DMS153 (cell line): ENCODE data around the gene NUB1.

Experiments used
- DNase-seq: peaks from one replicate; lab custom pipeline; 2025; lab: John Stamatoyannopoulos, UW

The NUB1 gene

DNA sequence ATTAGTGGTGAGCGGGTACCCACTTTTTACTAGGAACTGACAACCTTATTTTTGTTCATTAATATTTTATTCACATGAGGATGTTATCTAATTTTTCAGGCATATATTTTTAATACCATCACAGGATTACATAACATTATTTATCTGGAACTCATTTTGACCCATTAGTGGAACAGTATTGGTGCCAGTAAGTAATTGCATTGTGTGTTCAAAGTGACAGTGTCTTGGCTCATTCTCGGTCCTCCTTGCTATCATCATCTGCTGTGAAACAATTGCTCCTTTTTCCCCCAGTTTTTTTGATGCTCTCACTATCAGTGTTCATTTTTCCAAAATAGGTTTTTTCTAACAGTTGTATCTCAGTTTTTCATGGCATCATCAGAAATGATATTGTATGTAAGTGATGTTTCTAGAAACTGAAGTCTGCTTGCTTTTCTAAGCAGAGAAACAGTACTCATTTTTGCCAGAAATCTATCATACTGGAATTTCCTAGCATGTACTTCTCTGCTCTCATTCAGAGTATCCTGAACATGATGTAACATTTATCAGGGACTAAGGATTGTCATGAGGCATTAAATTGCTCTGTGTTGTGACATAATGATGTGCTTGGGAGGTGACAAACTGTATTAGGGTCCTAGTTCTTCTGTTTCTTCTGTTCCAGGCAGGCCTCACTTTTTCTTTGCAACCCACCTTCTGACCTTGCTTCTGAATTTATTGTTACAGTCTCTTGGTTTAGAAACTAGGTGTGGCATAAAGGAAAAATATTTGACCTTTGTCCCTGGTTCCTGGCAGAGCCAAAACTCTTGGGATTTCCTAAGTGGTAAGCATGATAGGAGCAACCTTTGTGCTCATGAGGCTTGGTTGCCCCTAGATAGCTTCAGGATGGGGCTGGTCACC lies 4.2 kb downstream of the NUB1 start:
- DNase-seq = no peak

DNA sequence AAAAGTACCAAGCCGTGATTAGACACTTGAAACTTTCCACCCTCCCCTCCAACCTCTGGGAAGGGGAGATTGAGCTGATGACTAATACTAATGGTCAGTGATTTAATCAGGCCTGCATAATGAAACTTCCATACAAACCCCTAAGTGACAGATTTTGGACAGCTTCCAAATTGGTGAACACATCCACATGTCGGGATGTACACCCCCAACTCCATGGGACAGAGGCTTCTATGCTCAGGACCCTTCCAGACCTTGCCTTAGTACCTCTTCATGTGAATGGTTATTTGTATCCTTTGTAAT lies 4.8 kb downstream of the NUB1 start:
- DNase-seq = no peak

DNA sequence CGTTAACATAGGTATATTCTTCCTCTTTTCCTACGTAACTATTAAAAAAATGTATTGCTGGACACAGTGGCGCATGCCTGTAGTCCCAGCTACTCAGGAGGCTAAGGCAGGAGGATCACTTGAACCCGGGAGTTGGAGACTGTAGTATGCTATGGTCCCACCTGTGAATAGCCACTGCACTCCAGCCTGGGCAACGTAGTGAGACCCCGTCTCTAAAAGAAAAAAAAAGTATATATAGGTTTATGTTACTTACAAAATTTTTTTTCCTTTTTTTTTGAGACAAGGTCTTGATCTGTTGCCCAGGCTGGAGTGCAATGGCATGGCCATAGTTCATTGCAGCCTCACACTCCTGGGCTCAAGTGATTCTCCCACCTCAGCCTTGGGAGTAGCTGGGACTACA lies 5.6 kb downstream of the NUB1 start:
- no peak for DNase-seq

DNA sequence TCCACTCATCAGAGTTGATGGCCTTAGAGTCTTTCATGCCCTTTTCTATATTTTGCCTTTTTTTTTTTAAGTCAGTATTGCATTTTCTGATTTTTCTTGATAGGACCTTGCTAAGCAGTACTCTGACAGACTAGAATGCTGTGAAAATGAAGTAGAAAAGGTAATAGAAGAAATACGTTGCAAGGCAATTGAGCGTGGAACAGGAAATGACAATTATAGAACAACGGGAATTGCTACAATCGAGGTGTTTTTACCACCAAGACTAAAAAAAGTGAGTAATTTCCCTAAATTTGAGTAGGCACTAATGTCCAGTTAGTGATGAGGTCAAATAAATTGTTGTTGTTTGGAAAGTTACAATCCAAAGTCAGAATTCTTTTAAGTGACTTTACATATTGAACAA lies 7.4 kb downstream of the NUB1 start:
- no peak for DNase-seq

DNA sequence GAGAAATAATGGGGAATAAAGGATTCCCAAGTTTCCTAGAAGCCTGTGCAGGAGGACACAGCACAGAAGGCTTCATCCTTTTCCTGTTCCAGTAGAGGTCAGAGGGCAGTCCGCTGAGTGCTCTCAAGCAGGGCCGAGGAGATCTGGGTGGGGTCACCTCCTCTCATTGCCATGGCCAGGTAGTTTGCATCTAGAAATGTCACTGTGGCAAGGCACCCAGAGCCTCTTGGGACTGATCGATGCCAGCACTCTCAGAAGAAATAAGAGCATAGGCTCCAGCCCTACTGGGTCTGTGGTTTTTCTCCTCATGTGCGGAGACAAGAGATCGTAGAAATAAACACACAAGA lies 7.9 kb downstream of the NUB1 start:
- DNase-seq = no peak

DNA sequence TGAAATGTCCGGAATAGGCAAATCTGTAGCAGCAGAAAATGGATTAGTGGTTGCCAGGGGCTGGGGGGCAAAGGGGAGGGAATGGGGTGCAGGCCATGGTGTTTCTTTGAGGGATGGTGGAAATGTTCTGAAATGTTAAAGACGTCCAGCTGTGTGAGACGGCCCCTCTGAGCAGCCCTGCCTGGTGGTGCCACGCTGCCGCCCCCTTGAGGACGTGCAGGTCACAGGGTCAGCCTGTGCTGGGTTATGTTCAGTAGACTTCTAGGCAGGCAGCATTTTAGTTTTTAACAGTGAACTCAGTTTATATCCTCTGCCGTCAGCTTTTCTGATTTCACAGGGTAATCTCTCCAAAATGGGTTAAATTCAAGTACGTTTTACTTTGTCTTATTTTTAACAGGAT lies 9.4 kb downstream of the NUB1 start:
- no peak for DNase-seq

DNA sequence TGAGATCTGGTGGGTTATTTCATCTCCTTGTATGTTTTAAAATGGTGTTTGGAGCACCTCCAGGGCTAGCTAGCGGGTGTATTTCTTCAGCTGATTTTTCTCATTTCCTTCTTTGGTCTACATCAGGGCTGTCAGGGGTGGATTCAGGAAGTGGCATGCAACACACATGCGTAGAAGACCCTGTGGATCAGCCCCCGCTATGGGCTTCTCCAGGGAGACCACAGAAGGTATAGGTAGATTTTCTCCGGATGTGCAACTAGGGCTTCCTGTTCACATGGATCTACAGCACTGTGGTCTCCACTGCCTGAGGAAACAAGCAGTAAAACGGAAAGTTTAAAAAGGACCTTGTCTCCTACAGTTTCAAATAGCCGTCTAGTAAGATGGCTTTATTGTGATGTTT lies 10.4 kb downstream of the NUB1 start:
- DNase-seq = no peak

DNA sequence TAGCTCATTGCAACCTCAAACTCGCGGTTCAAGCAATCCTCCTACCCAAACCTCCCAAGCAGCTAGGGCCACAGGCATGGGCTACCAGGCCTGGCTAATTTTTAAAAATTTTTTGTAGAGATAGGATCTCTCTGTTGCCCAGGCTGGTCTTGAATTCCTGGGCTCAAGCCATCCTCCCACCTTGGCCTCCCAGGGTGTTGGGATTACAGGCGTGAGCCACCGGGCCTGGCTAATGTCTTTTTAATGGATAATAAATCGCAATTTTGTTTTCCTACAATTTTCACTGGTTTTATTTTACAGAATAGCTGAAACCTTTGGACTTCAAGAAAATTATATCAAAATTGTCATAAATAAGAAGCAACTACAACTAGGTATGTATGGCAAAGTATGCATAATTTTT lies 10.9 kb downstream of the NUB1 start:
- DNase-seq = no peak

DNA sequence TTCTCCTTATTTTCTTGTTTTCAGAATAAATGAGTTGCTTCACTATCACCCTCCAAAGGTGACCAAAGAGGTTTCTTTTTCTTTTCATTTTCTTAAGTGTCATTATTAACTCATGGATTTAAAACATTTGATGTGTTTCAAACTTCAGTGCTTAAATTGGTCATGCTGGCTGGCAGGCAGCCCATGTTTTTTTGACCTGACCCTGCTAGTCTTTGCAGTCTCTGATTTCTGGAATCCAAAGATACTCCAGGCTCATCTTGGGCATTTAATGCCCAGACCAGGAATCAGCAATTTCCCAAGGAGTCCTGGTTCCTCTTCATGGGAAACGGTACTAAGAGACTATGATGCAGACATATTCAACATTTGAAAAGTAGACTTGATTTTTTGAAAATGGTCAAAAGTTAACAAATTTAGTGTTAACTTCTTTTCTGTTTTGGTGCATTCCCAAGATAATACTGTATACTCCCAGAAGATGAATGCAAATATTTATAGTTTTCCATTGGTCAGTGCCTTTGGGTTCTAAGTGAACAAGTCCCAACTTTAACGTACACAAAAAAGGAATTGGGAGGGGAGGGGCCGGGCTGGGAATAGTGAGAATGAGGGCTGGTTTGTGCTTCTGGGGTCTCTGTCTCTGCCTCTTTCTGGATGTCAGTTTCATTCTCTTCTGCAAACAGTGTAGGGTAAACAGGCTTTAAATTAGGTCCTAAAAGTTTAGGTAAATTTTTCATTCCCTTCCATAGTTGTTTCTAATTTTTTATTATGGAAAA lies 19.8 kb downstream of the NUB1 start:
- no peak for DNase-seq

DNA sequence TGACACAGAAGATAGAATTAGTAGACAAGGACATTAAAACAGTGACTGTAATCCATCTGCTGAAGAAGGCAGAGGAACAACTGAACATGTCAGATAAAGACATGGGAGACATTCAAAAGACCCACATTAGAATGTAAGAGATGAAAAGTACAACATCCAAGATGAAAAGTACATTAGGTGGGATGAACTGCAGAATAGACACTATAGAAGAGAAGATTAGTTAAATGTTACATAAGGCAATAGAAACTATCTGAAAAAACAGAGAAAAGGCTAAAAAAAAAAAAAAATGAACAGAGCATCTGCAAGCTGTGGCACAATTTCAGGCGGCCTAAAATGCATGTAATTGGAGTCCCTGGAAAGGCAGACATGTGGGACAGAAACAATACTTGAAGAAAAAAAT lies 21.6 kb downstream of the NUB1 start:
- no peak for DNase-seq

DNA sequence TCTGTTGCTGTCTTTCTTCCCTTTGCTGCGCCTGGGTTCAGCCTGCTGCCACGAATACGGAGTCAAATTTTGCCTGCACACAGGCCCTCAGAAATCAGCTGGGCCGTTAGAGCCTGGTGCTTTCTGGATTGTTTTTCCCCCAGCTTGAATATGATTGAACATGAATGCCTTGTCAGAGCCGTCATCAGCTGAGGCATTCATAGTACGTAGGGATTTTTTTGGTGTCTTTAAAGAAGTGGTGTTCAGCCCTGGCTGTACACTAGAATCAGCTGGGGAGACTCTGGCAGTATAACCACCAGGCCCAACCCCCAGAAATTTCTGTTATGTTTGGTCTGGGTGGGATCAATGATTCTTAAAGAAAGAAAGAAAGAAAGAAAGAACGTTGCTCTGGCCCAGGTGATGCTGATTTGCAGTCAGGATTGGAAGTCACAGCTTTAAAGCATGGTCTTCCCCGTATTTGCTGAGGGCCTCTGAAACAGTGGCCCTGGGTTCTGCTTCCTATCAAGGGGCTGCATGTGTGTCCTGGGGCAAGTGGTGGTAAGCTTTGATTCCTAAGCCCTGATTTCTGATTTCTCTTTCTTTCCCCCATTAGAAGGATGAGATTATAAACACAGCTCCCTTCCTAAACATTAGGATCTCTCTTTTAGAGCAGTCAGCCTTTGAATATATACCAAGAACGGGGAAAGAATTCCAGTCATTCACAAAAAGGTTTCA lies 24.7 kb downstream of the NUB1 start:
- DNase-seq = no peak

DNA sequence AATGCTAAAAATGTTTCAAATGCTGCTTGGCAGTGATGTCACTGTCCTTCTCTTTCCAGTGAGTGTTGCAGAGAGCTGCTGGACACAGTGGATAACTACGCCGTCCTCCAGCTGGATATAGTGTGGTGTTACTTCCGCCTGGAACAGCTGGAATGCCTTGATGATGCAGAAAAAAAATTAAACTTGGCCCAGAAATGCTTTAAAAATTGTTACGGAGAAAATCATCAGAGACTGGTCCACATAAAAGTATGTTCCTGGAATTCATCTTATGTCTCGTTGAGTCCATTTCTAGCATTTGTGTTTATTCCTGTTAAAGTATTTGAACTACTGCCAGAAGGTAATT lies 25.2 kb downstream of the NUB1 start:
- DNase-seq = no peak

DNA sequence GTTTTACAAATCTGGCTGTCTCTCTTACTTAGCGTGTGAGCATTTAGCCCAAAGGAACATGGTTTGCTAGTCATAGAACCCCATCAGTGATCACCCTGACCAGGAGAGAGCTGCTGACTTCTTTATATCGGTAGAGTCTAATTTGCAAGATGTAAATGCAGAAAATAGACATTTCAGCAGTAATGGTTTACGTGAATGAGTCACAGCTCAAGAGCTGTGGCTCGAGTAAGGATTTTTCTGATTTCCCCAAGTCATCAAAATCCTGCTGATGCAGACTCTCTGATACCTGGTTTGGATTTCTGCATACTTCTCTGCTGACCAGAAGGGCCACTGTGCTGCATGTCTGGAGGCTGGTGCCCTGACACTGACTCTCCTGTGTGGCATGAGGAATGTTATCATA lies 25.7 kb downstream of the NUB1 start:
- no peak for DNase-seq

DNA sequence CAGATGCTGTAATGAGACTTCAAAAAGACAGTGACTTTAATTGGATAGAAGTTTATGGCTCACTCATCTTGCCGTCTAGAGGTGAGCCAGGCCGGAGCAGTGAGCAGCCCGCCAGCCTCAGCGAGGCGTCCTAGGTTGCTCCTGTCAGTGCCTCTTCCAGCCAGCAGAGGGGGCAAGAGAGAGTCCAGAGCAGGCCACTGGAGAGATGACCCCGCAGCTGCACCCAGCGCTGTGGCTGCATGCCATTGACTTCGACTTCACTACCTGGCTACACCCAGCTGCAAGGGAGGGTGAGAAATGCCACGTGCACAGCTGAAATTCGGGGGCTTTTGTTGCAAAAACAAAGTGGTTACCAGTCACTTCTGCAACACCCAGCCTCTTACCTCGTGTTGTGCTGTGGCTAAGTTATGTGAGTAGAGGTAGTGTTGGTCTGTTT lies 26.5 kb downstream of the NUB1 start:
- peak; percentile 48 for DNase-seq

DNA sequence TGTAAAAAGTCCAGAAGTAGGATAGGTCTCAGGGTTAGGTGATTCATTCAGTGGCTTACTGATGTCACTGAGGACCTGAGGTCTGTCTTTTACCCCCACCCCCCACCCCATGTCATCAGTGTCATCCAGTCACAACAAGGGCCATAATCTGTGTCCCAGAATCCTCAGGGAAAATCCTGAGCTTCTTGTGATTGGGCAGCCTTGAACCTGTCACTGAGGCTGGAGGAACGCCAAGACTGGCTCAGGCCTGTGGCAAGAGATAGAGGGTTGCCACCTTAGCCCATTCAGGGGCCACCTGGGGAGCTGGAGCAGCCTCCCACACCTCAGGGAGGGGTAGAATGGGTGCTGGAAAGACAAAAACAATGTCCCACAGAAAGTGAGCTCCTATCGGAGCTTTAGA lies 29.7 kb downstream of the NUB1 start:
- DNase-seq = no peak

DNA sequence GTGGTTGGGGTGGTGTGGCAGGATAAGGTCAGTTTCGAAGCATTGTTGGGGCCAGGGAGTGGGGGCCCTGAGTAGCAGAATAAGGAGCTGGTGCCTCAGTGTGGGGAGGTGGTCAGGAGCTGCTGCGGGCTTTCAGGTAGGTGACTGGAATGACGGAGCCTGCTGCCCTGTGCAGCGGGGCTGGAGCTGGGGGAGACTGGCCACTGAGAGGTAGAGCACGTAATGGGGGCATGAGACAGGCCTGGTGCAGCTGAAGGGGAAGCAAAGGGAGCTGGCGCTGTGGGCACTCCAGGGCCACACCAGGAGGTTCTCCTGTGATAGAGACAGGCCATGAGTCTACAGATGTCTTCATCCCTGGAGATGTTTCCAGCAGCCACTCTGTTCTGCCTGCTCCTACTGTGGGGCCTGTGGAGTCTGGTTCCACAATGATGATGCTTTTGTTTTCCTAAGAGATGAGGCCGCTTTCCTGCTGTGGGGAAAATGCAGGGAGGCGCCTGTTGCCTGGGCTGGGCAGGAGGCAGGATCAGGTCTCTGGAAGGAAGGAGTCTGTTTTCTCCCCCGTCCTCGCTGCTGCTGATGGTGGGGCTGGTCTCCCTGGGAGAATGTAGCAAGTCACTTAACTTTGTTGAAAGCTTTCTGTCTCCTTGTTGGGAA lies 31.1 kb downstream of the NUB1 start:
- no peak for DNase-seq

DNA sequence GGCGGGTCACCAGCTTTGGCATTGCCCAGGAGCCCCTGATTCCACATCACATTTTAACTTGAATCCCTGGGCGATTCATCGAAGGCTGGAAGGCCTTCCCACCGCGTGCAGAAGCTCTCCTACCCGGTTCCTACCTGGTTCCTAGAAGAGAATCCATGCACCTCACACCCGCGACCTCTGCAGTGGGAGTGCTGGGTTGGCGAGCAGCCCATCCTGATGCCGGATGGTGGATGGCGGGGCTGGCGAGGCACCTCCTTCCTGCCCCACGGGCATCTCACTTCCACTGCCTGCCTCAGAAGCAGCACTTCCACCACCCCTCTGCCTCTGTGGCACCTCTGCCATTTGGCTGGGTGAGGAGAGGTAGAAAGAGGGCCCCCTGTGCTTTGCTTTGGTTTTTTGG lies 32.0 kb downstream of the NUB1 start:
- DNase-seq = no peak

DNA sequence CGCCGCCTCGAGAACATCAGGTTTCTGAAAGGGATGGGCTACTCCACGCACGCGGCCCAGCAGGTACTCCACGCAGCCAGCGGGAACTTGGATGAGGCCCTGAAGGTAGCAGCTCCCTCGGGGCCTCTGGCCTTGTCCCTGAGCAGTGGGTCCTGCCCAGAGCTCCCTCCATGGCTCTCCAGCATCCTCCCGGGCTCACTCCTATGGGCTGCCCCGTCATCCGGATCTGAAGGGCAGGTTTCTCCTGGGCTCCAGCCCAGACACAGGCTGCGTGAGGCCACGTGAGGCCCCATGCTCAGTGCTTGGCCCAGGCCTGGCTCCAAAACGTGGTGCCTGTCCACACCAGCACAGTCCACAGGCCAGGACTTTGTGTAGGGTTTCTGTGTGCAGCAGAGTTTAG lies 32.5 kb downstream of the NUB1 start:
- DNase-seq = no peak

DNA sequence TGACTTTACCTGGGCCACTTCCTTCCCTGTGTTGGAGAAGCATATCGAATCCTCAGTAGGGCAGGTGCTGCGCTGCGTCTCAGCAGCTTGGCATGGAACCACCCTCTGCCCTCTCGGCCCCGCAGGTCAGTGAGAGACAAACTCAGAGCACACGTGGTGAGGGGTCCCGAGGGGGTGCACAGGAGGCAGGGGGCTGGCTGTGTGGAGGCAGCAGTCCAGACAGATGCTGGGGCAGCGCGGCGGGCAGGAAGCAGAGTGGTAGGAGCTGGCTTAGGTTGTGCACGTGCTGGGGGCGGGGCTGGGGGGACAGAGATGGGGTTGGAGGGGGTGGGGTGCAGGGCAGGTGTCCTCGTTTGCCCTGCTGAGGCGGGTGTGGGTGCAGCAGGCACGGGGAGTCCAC lies 33.1 kb downstream of the NUB1 start:
- DNase-seq = no peak

DNA sequence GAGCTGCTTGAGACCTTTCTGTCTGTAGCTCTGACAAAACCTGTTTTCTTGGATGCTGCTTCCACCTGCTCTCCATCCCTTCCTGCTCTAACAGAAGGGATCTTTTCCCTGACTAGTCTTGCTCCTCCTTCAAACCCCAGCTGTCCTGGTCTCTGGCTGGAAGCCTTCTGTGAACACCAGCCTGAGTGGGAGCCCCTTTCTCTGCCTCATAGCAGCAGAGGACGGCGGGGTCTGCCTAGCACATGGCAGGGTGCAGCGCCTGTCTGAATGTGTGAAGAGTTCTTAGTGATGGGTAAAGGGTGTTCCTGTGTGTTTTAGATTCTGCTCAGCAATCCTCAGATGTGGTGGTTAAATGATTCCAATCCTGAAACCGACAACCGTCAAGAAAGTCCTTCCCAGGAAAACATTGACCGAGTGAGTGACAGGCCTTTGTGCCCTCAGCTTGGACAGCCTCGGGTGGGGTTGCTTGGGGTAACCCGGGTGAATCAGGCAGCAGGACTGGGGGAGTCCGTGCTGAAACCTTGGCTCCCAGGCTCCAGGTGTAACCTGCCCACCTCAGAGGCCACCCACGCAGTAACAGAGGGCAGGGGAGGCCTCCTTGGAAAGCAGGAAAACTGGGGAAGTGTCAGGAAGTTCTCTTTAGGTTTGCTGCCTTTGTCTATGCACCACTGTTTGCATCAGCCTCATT lies 34.1 kb downstream of the NUB1 start:
- DNase-seq = no peak

DNA sequence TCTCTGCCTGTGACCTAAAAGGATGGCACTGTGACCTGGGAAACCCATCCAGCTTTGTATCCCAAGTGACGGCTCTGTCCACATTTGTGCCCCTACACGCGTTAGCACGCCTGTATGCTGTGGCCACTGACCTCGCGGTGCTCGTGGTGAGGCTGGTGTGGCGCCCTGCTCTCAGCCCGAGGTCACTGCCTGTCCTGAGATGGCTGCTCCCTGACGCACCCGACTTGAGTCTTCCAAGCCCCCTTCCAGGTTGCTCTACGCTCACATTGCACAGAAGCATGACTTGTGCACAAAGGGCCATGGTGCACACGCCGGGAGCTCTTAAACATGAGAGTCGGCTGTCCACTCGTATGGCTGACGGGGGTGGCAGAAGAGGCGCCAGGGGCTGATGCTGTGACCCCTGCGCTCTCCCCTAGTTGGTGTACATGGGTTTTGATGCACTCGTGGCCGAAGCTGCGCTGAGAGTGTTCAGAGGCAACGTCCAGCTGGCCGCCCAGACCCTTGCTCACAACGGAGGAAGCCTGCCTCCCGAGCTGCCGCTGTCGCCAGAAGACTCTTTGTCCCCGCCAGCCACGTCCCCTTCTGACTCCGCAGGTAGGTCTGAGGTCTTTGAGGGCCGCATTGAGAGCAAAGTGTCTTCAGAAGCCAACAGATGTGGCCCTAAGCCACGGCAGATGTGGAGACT lies 34.7 kb downstream of the NUB1 start:
- DNase-seq = no peak

DNA sequence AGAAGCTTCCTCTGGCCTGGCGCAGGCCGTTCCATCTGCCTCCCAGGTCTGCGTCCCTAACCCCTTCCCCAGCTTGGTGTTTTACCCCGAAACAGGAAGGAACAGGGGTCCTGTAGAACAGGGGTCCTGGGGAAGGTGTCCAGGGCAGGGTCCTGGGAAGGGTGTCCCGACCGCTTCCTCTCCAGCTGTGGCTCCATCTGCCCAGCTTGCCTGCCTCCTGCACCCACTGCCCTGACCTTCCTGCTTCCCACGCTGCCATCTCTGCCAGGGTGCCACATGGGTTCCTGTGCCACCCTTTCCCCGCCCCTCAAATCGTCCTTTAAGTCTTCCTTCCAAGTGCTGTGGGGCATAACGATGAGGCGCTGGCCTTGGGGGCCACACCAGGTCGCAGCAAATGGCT lies 35.8 kb downstream of the NUB1 start:
- DNase-seq = no peak
